ENCODE measurements around the gene TAAR1. TPM values are rescaled to one million over a fixed set of nuclear protein-coding genes. Genes with fewer than 3 reads are reported as not detected.

The TAAR1 gene, protein sequence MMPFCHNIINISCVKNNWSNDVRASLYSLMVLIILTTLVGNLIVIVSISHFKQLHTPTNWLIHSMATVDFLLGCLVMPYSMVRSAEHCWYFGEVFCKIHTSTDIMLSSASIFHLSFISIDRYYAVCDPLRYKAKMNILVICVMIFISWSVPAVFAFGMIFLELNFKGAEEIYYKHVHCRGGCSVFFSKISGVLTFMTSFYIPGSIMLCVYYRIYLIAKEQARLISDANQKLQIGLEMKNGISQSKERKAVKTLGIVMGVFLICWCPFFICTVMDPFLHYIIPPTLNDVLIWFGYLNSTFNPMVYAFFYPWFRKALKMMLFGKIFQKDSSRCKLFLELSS
- total RNA-seq, result not detected in 2 replicates

DNA sequence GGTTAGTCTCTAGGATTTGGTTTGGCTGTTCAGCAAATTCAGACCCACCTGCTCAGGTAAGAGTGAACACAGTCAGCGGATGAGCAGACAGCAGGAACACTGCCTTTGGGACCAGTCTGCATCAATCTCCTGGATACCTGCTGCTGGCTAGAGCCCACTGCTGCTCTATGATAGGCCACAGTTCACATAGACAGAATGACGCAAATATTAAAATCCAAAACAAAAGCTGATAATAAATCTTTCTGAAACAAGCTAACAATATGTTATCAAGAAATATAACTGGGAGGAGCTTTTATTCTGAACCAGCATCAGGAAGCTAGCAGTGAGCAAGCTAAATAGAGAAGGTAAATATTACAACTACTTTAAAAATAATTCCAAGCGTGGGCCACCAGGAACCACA is at the start of gene TAAR1:
TAAR1 (minus strand) TSS at position 101 of the 400 bp plus-strand sequence. CDS start 13,179 bp downstream, outside the sequence.

DNA sequence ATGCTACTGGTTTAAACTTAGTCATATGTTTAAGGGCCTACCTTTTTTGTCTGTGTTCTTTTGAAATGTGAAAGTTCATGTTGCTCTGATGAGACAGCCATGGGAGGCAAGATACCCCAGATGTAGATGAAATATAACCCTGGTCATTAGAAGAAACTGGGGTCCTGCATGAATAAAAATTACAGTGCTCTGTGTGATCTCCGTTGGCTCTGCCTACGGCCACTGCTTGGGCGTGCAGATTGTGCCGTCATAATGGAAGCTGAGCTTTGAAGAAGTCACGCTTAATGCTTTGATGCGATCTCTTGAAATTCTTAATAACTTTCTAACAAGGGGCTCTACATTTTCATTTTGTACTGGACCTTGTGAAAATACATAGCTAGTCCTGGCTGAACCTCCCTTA is 34.8 kb downstream of the TAAR1 start, which contains the start of gene TAAR2:
TAAR2 (minus strand) TSS at position 101 of the 400 bp plus-strand sequence; CDS start at position 101, 0 bp downstream.

Other genes with a start within 250 kb of the TAAR1 start
- gene STX7, start 146.1 kb downstream of the TAAR1 start, total RNA-seq, result 28.9 and 43.6 TPM in 2 replicates
- not detected in 2 replicates for gene TAAR9, start 120.9 kb downstream of the TAAR1 start, total RNA-seq
- gene TAAR8, start 106.5 kb downstream of the TAAR1 start, total RNA-seq, result not detected in 2 replicates
- not detected in 2 replicates for gene TAAR6, start 88.9 kb downstream of the TAAR1 start, total RNA-seq
- not detected in 2 replicates for gene TAAR5, start 69.4 kb downstream of the TAAR1 start, total RNA-seq
- gene TAAR2, start 34.9 kb downstream of the TAAR1 start, total RNA-seq, result not detected in 2 replicates
- gene VNN1, start 54.9 kb upstream of the TAAR1 start, total RNA-seq, result 0.20 and 0.69 TPM in 2 replicates
- gene VNN2, start 98.7 kb upstream of the TAAR1 start, total RNA-seq, result not detected in 2 replicates
- 10.7 and 14.2 TPM in 2 replicates for gene SLC18B1, start 139.5 kb upstream of the TAAR1 start, total RNA-seq
- 2,062 and 2,246 TPM in 2 replicates for gene RPS12, start 155.4 kb upstream of the TAAR1 start, total RNA-seq